AG04450 (cell line): ENCODE measurements around the gene TATDN2. TPM values are rescaled to one million over a fixed set of nuclear protein-coding genes. Genes with fewer than 3 reads are reported as not detected.
"Not testable (repeated sequence)": the region's sequence is repeated elsewhere in the genome, so short reads cannot be mapped to it uniquely, and the experiment has no call there.

Experiments
- CTCF ChIA-PET: fragments of 300-600, 350-600 bp; formaldehyde crosslinking; extraction: SDS; loops from one replicate; lab custom pipeline; 2022; ENCODE audit warnings: antibody characterized with exemption, inconsistent platforms; lab: Charles Lee
- POLR2A ChIA-PET: fragments of 350-600 bp; formaldehyde crosslinking; extraction: SDS; loops from one replicate; lab custom pipeline; 2021; ENCODE audit warnings: antibody characterized with exemption, inconsistent platforms; lab: Yijun Ruan, JAX
- DNase-seq: peaks from one replicate; pipeline ENCODE4 v3.0.0-alpha.2; 2011; ENCODE audit warnings: low read depth, low spot score
- H3K27ac ChIP-seq: one replicate; pipeline ENCODE4 v1.5.1; 2012; ENCODE audit warnings: low read depth, low read length, control low read depth
- H3K27me3 ChIP-seq: one replicate; pipeline ENCODE4 v1.6.0; 2012; ENCODE audit warnings: low read length; ENCODE audit not compliant: control insufficient read depth, insufficient read depth
- H3K4me3 ChIP-seq: 2 replicates; pipeline ENCODE4 v1.5.1; 2011; ENCODE audit warnings: mild to moderate bottlenecking, low read depth, low read length, control low read depth
- H3K9me3 ChIP-seq: 2 replicates; pipeline ENCODE4 v1.5.1; 2012; ENCODE audit warnings: low read length; ENCODE audit not compliant: control insufficient read depth, insufficient read depth
- CTCF ChIP-seq: IDR thresholded peaks from 2 replicates; pipeline ENCODE4 v1.5.1; 2011; ENCODE audit warnings: low read depth, low read length, control low read depth, inconsistent platforms
- polyA plus RNA-seq: library from polyadenylated mRNA; depleted of rRNA; stranded (reverse); fragments of >200 nt; gene quantifications from 2 replicates; pipeline ENCODE4 v1.2.3, GENCODE V29; 2011

Gene TATDN2
- polyA plus RNA-seq, 1 experiment, result 17.7 TPM

DNA sequence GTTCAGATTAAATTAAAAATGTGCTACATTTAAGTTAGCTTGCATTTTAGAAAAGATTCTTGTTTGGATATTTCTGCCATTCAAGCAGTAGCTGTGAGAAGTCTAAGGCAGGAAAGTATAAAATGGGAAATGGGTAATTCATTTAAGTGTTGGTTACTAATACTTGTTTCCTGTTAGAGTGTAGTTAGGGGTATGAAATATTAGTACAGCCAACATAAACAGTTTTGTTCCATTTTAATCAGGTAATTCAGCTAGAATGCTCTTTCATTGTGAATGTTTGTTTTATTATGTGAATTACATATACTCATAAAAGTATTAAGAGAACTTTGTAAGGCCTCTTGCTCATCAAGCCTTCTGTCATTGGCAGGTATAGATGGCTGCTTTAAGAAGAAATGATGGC lies 19.9 kb downstream of the TATDN2 start:
- Histone ChIP-seq H3K4me3 (no peak overlapping the region), H3K27ac (no peak overlapping the region), H3K27me3 (no peaks in the 10 kb centered on the region), H3K9me3 (no peaks in the 10 kb centered on the region)
- CTCF ChIA-PET, result interaction anchor here (0.6 kb wide), 1 partner anchor 122 kb away, joined by 3 read pairs; no protein-coding TSS in a partner anchor
- POLR2A ChIA-PET, result no interaction called here
- no peak for DNase-seq
- TF ChIP-seq CTCF, result no peak

DNA sequence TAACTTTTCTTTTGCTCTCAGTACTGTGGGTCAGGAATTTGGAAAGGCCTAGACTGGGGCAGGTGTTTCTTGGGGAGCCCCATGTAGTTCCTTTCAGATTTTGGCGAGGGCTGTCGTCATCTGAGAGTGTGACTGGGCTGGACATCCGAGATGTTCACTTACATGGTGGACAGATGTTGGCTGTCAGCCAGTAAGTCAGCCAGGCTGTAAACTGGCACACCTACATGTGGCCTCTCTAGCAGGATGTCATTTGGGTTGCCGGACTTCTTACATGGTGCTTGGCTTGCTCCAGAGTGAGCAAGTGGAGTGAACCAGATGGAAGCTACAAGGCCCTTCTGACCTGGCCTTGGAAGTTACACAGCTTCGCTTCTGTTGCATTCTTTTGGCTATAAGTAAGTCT lies 20.7 kb downstream of the TATDN2 start:
- H3K27ac ChIP-seq, result no peak overlapping the region
- CTCF ChIA-PET, result interaction anchor here (0.6 kb wide), 1 partner anchor 123 kb away, joined by 3 read pairs; no protein-coding TSS in a partner anchor
- POLR2A ChIA-PET, result no interaction called here
- H3K27me3 ChIP-seq, result no peaks in the 10 kb centered on the region
- H3K4me3 ChIP-seq, result no peak overlapping the region
- H3K9me3 ChIP-seq, result no peaks in the 10 kb centered on the region
- DNase-seq, result no peak
- TF ChIP-seq CTCF, result no peak

GRCh38 chr3:10269443-10269842 lies 21.2 kb downstream of the TATDN2 start:
- Histone ChIP-seq H3K4me3 (no peak overlapping the region), H3K9me3 (no peaks in the 10 kb centered on the region), H3K27ac (no peak overlapping the region), H3K27me3 (no peaks in the 10 kb centered on the region)
- CTCF ChIA-PET, result no interaction called here
- no peak for TF ChIP-seq CTCF
- DNase-seq, result no peak
- POLR2A ChIA-PET, result no interaction called here

DNA sequence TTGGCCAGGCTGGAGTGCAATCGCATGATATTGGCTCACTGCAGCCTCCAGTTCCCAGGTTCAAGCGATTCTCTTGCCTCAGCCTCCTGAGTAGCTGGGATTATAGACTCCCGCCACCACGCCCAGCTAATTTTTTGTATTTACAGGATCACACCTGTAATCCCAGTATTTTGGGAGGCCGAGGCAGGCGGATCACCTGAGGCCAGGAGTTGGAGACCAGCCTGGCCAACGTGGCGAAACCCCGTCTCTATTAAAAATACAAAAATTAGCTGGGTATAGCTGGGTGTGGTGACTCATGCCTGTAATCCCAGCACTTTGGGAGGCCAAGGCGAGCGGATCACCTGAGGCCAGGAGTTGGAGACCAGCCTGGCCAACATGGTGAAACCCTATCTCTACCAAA lies 24.2 kb downstream of the TATDN2 start:
- H3K27ac ChIP-seq, H3K27me3 ChIP-seq, H3K4me3 ChIP-seq, H3K9me3 ChIP-seq, DNase-seq: not testable (repeated sequence)
- POLR2A ChIA-PET, result interaction anchor here (0.7 kb wide), 1 partner anchor 1419 kb away, joined by 4 read pairs; no protein-coding TSS in a partner anchor
- CTCF ChIA-PET, result interaction anchor here (0.6 kb wide), 1 partner anchor 574 kb away, joined by 4 read pairs; no protein-coding TSS in a partner anchor

DNA sequence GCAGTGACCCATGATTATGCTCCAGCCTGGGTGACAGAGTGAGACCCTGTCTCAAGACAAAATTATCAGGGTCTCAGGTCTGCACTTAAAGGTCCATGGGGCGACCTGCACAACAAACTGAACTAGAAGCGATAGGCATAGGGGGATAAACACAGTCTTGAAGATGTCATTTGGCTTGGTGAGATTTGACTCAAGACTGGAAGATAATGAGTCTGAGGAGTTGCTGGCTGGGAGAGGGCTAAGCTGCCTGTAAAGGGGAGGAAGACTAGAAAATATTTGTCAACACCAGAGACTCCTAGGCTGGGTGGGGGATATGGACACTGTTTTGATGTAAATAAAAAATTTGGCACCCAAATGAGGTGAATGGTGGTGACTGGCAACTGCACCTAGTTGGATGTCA lies 24.7 kb downstream of the TATDN2 start:
- DNase-seq, result no peak
- Histone ChIP-seq H3K27ac (no peak overlapping the region), H3K4me3 (no peak overlapping the region), H3K9me3 (no peaks in the 10 kb centered on the region), H3K27me3 (no peaks in the 10 kb centered on the region)
- POLR2A ChIA-PET, result no interaction called here
- no peak for TF ChIP-seq CTCF
- CTCF ChIA-PET, result interaction anchor here (1.7 kb wide), 1 partner anchor 14 kb away, joined by 7 read pairs; no protein-coding TSS in a partner anchor
